ENCODE results near the gene NPS.

DNA sequence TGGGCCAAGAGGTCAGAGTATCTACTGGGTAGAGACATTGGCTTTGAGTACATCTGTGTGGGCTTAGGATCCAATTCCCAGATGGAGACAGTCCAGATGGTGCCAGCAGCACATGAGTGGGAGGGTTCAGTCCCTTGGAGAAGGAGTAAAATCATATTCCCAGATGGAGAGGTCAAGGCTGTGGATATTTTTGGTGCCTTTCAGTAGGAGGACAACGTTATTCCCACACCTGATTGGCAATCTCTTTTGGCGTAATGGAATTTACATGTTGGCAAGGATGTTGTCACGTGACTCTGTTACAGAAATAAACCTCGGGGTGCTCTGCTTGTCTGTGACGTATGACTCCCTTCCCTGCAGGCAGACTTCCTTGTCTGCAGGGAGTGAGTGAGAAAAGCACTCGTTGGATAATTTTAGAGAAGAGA is 27.6 kb downstream of the NPS start:
- TF ChIP-seq, protein P1, sequence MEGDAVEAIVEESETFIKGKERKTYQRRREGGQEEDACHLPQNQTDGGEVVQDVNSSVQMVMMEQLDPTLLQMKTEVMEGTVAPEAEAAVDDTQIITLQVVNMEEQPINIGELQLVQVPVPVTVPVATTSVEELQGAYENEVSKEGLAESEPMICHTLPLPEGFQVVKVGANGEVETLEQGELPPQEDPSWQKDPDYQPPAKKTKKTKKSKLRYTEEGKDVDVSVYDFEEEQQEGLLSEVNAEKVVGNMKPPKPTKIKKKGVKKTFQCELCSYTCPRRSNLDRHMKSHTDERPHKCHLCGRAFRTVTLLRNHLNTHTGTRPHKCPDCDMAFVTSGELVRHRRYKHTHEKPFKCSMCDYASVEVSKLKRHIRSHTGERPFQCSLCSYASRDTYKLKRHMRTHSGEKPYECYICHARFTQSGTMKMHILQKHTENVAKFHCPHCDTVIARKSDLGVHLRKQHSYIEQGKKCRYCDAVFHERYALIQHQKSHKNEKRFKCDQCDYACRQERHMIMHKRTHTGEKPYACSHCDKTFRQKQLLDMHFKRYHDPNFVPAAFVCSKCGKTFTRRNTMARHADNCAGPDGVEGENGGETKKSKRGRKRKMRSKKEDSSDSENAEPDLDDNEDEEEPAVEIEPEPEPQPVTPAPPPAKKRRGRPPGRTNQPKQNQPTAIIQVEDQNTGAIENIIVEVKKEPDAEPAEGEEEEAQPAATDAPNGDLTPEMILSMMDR (IDR thresholded peaks at IDR 0.05; ENCODE audit: poor library complexity), result no peak
- TF ChIP-seq EZH2 (IDR thresholded peaks at IDR 0.05; ENCODE audit: borderline replicate concordance) (no peak), EZH2phosphoT487 (IDR thresholded peaks at IDR 0.05; ENCODE audit: low read depth, severe bottlenecking, unreplicated experiment) (no peak)

All from hepatocyte (in vitro differentiated cells).